Measurements from ENCODE around the gene DGKG. TPM values are rescaled to one million over a fixed set of nuclear protein-coding genes. Genes with fewer than 3 reads are reported as not detected.

The DGKG gene
- total and polyA plus RNA-seq, 9 of the 15 experiments (the other 6 are each of a cell fraction or from before 2014, with no cell fraction given), result 0.01 to 0.36 (median 0.15) TPM

GRCh38 chr3:186162221-186162620 is 199.8 kb downstream of the DGKG start:
- Histone ChIP-seq H3K27ac (ENCODE audit: extremely low read depth, low read depth, low read length) (no peak overlapping the region), H4K20me1 (replicated peaks; ENCODE audit: control insufficient read depth, insufficient read depth, low read length) (no peaks in the 10 kb centered on the region), H3K27me3 (ENCODE audit: control insufficient read depth in 2 of 2, insufficient read depth in 2 of 2, low read length in 2 of 2) (peaks cover 2 to 6% of the 10 kb centered on the region in 2 experiments; a peak in 2 of 5 replicates), H3K4me1 (replicated peaks in 1 of 2; ENCODE audit: control insufficient read depth in 2 of 2, insufficient read depth in 2 of 2, low read length in 2 of 2) (no peaks in the 10 kb centered on the region; a peak in 2 of 5 replicates), H3K9me3 (replicated peaks; ENCODE audit: control insufficient read depth, insufficient read depth, low read depth, low read length) (no peaks in the 10 kb centered on the region), H3K36me3 (ENCODE audit: control insufficient read depth, insufficient read depth, low read length) (no peaks in the 10 kb centered on the region), H2AFZ (ENCODE audit: low read depth, low read length) (no peak overlapping the region), H3K4me3 (no peak overlapping the region), H3K9ac (ENCODE audit: insufficient read depth in 1 of 2, low read depth in 2 of 2, low read length in 2 of 2) (no peak overlapping the region), H3K9me1 (ENCODE audit: control insufficient read depth, insufficient read depth, low read length) (no peaks in the 10 kb centered on the region), H3K4me2 (ENCODE audit: insufficient read depth, low read length) (no peak overlapping the region), H3K79me2 (ENCODE audit: control insufficient read depth, insufficient read depth, low read length) (no peaks in the 10 kb centered on the region)
- FAIRE-seq (no peak), ATAC-seq (peak; percentile 81), DNase-seq (ENCODE audit: extremely low read depth in 1 of 4, low spot score in 3 of 4) (no peak)
- in situ Hi-C loops (cut with MboI) (no loop called here), intact Hi-C loops (cut with micrococcal nuclease) (no loop called here)
- WGBS (ENCODE audit: insufficient coverage, low coverage, missing lambda C conversion rate), result 13% methylated on average over 6 of the region's 6 CpGs
- POLR2A ChIA-PET, result interaction anchor here (0.8 kb wide), 1 partner anchor 224 kb away, joined by 3 read pairs; the partner anchor contains the start of gene TRA2B
- BruUV-seq (replicated peaks), result no TSS peak
- CTCF ChIA-PET (ENCODE audit: low intra/inter-chr PET ratio), result no interaction called here
- TF ChIP-seq SPI1 (IDR thresholded peaks at IDR 0.05; ENCODE audit: borderline replicate concordance, low read depth, low read length) (peak; percentile 91), CEBPG (CRISPR knock-in tag; IDR thresholded peaks at IDR 0.05) (peak; percentile 94), CEBPG (tag; conservative IDR thresholded peaks at IDR 0.05 in 1 of 2, IDR thresholded peaks at IDR 0.05 in 1 of 2) (peak; percentile 94 to 97), PHB2 (IDR thresholded peaks at IDR 0.05; ENCODE audit: low read depth) (no peak), ATF7 (IDR thresholded peaks at IDR 0.05) (peak; percentile 95), ZNF766 (CRISPR knock-in tag; conservative IDR thresholded peaks at IDR 0.05) (peak; percentile 53), ZBTB9 (CRISPR knock-in tag; IDR thresholded peaks at IDR 0.05) (no peak), L3MBTL2 (IDR thresholded peaks at IDR 0.05) (peak; percentile 76), COPS2 (conservative IDR thresholded peaks at IDR 0.05) (no peak), MEIS2 (IDR thresholded peaks at IDR 0.05; ENCODE audit: partially characterized antibody) (peak; percentile 57), BACH1 (tag; IDR thresholded peaks at IDR 0.05) (no peak), TSHZ1 (CRISPR knock-in tag; IDR thresholded peaks at IDR 0.05) (no peak), MCM2 (IDR thresholded peaks at IDR 0.05; ENCODE audit: low read depth) (no peak), ELF2 (CRISPR knock-in tag; IDR thresholded peaks at IDR 0.05) (no peak), ATF2 (CRISPR knock-in tag; IDR thresholded peaks at IDR 0.05) (peak; percentile 31; the same call in 1 of the 2 replicates), HEY1 (CRISPR knock-in tag; IDR thresholded peaks at IDR 0.05; ENCODE audit: borderline replicate concordance) (no peak), CTBP1 (IDR thresholded peaks at IDR 0.05; ENCODE audit: borderline replicate concordance) (peak; percentile 28; the same call in 1 of the 2 replicates), CEBPB (tag; IDR thresholded peaks at IDR 0.05) (peak; percentile 85), MAZ (CRISPR knock-in tag; conservative IDR thresholded peaks at IDR 0.05 in 1 of 2, IDR thresholded peaks at IDR 0.05 in 1 of 2) (0 out of 4 replicates have a peak, but pooled peaks of 1 of the 2 experiments have one; percentile 14)
